Glutamatergic neuron (in vitro differentiated cells): ENCODE measurements around the gene CFAP299. TPM values are rescaled to one million over a fixed set of nuclear protein-coding genes. Genes with fewer than 3 reads are reported as not detected.

Experiments
- DNase-seq: peaks from one replicate; pipeline ENCODE4 v3.0.0; 2022
- H3K27ac Mint-ChIP-seq: one replicate; pipeline ENCODE4 v1.8.0; 2020; ENCODE audit warnings: mild to moderate bottlenecking, mixed read lengths, inconsistent platforms; ENCODE audit not compliant: unreplicated experiment
- H3K27me3 Mint-ChIP-seq: one replicate; pipeline ENCODE4 v1.8.0; 2020; ENCODE audit warnings: mild to moderate bottlenecking, moderate library complexity, mixed read lengths, inconsistent platforms; ENCODE audit not compliant: unreplicated experiment
- H3K36me3 Mint-ChIP-seq: one replicate; pipeline ENCODE4 v1.8.0; 2020; ENCODE audit warnings: mild to moderate bottlenecking, mixed read lengths, inconsistent platforms; ENCODE audit not compliant: unreplicated experiment
- H3K4me1 Mint-ChIP-seq: one replicate; pipeline ENCODE4 v1.8.0; 2020; ENCODE audit warnings: mild to moderate bottlenecking, low read depth, mixed read lengths, inconsistent platforms; ENCODE audit not compliant: unreplicated experiment
- H3K4me3 Mint-ChIP-seq: one replicate; pipeline ENCODE4 v1.8.0; 2020; ENCODE audit warnings: mild to moderate bottlenecking, mixed read lengths, inconsistent platforms; ENCODE audit not compliant: unreplicated experiment
- H3K9me3 Mint-ChIP-seq: one replicate; pipeline ENCODE4 v1.8.0; 2020; ENCODE audit warnings: mild to moderate bottlenecking, moderate library complexity, mixed read lengths, inconsistent platforms; ENCODE audit not compliant: unreplicated experiment
- total RNA-seq: library from RNA; stranded (reverse); fragmentation: NEBNext Ultra II Directional; extraction: Animal tissue kit (Norgen Biotek cat#: 25700); gene quantifications from one replicate; pipeline ENCODE4 v1.2.1, GENCODE V29; 2021; ENCODE audit not compliant: unreplicated experiment
- TF ChIP-seq, protein P1 (sequence below): fragments of 200-600 bp; sonication (generic); IDR thresholded peaks from one replicate; pipeline ENCODE4 v1.5.0; 2021; ENCODE audit not compliant: partially characterized antibody, unreplicated experiment

Gene CFAP299
- total RNA-seq, 1 donor from 2014 or later: not detected

- Mint-ChIP-seq H3K4me3 (no peak overlapping the region), H3K27me3 (peaks cover 4% of the 10 kb centered on the region), H3K27ac (no peak overlapping the region), H3K9me3 (peaks cover 6% of the 10 kb centered on the region), H3K36me3 (no peaks in the 10 kb centered on the region), H3K4me1 (peaks cover 11% of the 10 kb centered on the region)
- no peak for DNase-seq
- TF ChIP-seq, protein P1, sequence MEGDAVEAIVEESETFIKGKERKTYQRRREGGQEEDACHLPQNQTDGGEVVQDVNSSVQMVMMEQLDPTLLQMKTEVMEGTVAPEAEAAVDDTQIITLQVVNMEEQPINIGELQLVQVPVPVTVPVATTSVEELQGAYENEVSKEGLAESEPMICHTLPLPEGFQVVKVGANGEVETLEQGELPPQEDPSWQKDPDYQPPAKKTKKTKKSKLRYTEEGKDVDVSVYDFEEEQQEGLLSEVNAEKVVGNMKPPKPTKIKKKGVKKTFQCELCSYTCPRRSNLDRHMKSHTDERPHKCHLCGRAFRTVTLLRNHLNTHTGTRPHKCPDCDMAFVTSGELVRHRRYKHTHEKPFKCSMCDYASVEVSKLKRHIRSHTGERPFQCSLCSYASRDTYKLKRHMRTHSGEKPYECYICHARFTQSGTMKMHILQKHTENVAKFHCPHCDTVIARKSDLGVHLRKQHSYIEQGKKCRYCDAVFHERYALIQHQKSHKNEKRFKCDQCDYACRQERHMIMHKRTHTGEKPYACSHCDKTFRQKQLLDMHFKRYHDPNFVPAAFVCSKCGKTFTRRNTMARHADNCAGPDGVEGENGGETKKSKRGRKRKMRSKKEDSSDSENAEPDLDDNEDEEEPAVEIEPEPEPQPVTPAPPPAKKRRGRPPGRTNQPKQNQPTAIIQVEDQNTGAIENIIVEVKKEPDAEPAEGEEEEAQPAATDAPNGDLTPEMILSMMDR: no peak
These were observed 650.5 kb downstream of the CFAP299 start for GRCh38 chr4:80986011-80986410.

DNA sequence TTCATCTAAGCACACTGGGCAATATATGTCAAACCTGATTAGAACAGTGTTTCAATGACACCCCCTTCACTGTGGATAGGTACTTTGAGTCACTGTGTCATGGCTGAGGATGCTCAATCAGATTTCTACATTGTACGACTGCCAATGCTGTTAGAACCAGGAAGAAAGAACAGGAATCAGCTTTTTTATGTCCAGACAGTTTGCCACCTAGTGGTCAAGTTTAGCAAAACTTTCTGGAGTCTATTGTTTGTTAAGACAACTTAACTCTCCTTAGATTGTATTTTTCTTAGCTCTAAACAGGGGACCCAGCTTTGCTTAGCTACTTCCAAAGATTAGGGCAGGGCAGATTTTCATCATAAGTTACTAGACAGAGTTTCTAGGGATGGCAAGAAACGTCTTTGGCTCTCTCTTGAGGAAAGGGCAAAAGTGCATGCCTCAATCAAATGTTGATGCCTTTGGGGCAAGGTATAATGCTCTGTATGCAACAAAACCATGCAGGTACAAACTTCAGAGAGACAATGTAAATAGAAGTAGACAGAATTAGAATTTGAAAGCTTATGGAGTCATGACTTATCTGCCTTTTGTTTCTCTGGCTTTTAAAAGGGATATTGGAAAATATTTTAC, 654.5 kb downstream of the CFAP299 start:
- H3K4me1 Mint-ChIP-seq: peaks cover 17% of the 10 kb centered on the region
- H3K27me3 Mint-ChIP-seq: peaks cover 5% of the 10 kb centered on the region
- no peak overlapping the region for H3K4me3 Mint-ChIP-seq
- TF ChIP-seq, protein P1: peak; percentile 92
- H3K36me3 Mint-ChIP-seq: peaks cover 5% of the 10 kb centered on the region
- peaks cover 10% of the 10 kb centered on the region for H3K9me3 Mint-ChIP-seq
- no peak for DNase-seq
- peak overlapping the region; percentile 20 for H3K27ac Mint-ChIP-seq

DNA sequence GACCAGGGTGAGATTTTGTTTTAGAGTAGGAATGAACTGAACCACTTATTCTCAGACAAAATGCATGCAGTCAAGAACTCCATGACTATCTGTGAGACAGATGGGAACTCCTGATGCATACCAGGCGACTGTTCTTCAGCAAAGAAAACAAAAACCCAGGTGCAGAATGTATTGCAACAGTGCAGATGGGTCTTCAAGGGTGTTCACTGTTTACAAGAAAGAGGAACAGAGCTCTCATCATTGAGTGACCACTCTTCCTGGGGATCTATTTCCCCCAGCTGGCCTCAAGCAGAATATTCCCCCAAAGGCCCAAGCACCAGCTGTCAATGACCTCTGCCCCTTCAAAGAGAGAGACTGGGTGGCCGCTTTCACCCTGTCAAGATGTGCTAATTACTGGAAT, 655.3 kb downstream of the CFAP299 start:
- Mint-ChIP-seq H3K9me3 (peaks cover 10% of the 10 kb centered on the region), H3K4me3 (no peak overlapping the region), H3K4me1 (peaks cover 17% of the 10 kb centered on the region), H3K36me3 (peaks cover 5% of the 10 kb centered on the region), H3K27me3 (peaks cover 5% of the 10 kb centered on the region), H3K27ac (peak overlapping the region; percentile 75)
- TF ChIP-seq, protein P1: no peak
- peak; percentile 36 for DNase-seq

DNA sequence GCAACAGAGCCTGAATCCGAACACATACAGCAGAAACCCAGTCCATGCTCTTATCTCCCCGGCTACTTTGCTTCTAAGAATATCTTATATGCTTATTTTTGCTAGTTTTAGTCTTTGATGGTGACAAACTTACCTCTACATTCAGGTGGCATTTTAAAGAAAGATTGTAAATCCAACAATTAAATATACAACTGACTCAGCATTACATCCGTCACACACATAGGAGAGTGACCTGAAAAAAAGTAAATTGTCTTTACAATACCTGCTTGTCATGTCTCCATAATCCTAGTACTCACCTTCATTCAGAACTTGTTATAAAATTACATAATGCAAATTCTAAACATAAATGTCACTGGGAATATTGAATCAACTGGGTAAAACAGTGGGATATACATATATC, 664.4 kb downstream of the CFAP299 start:
- Mint-ChIP-seq H3K9me3 (no peaks in the 10 kb centered on the region), H3K4me3 (no peak overlapping the region), H3K27me3 (no peaks in the 10 kb centered on the region), H3K4me1 (peaks cover 14% of the 10 kb centered on the region), H3K27ac (no peak overlapping the region), H3K36me3 (peaks cover 4% of the 10 kb centered on the region)
- DNase-seq: no peak
- TF ChIP-seq, protein P1: no peak

- Mint-ChIP-seq H3K9me3 (no peaks in the 10 kb centered on the region), H3K4me1 (peaks cover 26% of the 10 kb centered on the region), H3K27me3 (peaks cover 2% of the 10 kb centered on the region), H3K4me3 (peak overlapping the region; percentile 16), H3K27ac (peak overlapping the region; percentile 49), H3K36me3 (peaks cover 6% of the 10 kb centered on the region)
- TF ChIP-seq, protein P1: no peak
- DNase-seq: no peak
These were observed 668.1 kb downstream of the CFAP299 start for GRCh38 chr4:81003597-81004111.
